Memory B cell (primary cell): ENCODE data around the gene FAM153A.
A peak's percentile ranks its signal among the peaks of the same experiment; 100 is the strongest.
"Not testable (repeated sequence)": the region's sequence is repeated elsewhere in the genome, so short reads cannot be mapped to it uniquely, and the experiment has no call there.

ENCODE experiments used
- ATAC-seq: fragments of 150-1000 bp; cut with Tn5 transposase; 2 replicates; pipeline ENCODE4 v1.10.0; 2021; ENCODE audit warnings: low read depth, mild to moderate bottlenecking, moderate library complexity
- DNase-seq, 2 donors: peaks; one replicate each; pipeline ENCODE4 v3.0.0; 2022; ENCODE audit warnings: low spot score in 2 of 2
- H3K27ac Mint-ChIP-seq: one replicate; pipeline ENCODE4 v1.8.0; 2022; ENCODE audit warnings: mild to moderate bottlenecking, moderate library complexity, mixed read lengths
- H3K27me3 Mint-ChIP-seq: one replicate; pipeline ENCODE4 v1.8.0; 2022; ENCODE audit warnings: mixed read lengths
- H3K36me3 Mint-ChIP-seq: one replicate; pipeline ENCODE4 v1.8.0; 2022; ENCODE audit warnings: mild to moderate bottlenecking, mixed read lengths
- H3K4me1 Mint-ChIP-seq: one replicate; pipeline ENCODE4 v1.8.0; 2022; ENCODE audit warnings: mixed read lengths
- H3K4me3 Mint-ChIP-seq: one replicate; pipeline ENCODE4 v1.8.0; 2022; ENCODE audit warnings: mild to moderate bottlenecking, moderate library complexity, mixed read lengths
- H3K9me3 Mint-ChIP-seq: one replicate; pipeline ENCODE4 v1.8.0; 2022; ENCODE audit warnings: mixed read lengths

Gene FAM153A

DNA sequence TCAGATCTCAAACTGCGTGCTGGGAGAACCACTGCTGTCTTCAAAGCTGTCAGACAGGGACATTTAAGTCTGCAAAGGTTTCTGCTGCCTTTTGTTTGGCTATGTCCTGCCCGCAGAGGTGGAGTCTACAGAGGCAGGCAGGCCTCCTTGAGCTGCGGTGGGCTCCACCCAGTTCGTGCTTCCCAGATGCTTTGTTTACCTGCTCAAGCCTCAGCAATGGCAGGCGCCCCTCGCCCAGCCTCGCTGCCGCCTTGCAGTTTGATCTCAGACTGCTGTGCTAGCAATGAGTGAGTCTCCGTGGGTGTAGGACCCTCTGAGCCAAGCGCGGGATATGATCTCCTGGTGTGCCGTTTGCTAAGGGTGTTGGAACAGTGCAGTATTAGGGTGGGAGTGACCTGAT lies 8.9 kb upstream of the FAM153A start:
- H3K4me1 Mint-ChIP-seq, H3K9me3 Mint-ChIP-seq, H3K27ac Mint-ChIP-seq, H3K27me3 Mint-ChIP-seq, DNase-seq, ATAC-seq, H3K36me3 Mint-ChIP-seq, H3K4me3 Mint-ChIP-seq: not testable (repeated sequence)

DNA sequence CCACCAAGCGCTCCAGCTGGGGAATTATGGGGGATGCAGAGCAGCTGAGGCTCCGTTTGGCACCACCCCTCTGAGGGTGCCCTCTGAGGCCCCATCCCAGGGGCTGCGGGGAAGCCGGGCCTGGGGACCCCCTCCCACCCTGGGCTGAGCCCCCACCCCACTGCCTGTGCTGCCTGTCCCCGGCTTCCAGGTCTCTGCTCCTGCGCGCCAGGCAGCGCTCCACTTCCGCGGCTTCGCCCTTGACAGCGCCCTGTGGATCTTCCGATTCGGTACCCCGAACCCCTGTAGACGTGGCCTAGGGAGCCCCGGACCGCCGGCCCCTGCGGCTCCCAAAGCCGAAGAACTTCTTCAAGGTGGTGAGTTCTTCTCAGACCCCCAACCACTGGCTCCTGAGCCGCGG lies 530 bp downstream of the FAM153A start:
- not testable (repeated sequence) for H3K4me1 Mint-ChIP-seq, ATAC-seq, H3K4me3 Mint-ChIP-seq, DNase-seq, H3K27me3 Mint-ChIP-seq, H3K27ac Mint-ChIP-seq, H3K36me3 Mint-ChIP-seq, H3K9me3 Mint-ChIP-seq

DNA sequence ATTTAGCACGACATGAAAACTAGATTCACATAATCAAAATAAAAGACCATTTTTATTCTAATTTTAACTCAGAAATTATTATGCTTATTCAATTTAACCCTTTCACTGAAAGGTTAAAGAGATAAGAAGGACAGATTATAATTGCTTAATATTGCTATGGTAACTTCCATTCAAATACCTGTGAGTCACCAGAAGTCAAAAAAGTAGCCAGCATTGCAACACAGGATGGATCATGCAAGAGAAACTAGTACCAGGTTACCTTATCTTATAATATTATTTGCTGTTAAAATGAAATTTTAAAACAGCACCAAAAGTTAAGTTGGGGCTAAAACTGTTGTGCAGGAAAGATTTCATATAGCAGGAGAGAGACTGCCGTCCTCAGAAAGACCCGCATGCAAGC lies 11.5 kb downstream of the FAM153A start:
- H3K4me3 Mint-ChIP-seq, H3K27me3 Mint-ChIP-seq, H3K9me3 Mint-ChIP-seq, H3K27ac Mint-ChIP-seq, H3K4me1 Mint-ChIP-seq, H3K36me3 Mint-ChIP-seq, DNase-seq, ATAC-seq: not testable (repeated sequence)

DNA sequence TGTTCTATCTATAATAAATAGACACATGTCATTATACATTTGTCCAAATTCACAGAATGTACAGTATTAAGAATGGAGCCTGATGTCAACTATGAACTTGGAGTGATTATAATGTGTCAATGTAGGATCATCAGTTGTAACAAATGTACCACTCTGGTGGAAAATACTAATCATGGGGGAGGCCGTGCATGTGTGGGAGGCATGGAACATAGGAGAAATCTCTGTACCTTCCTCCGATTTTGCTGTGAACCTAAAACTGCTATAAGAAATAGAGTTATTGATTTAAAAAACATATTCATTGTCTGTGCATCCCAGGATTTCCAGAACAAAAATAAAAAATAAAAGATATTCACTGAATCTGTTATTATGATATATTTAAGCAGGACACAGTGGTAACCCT lies 12.1 kb downstream of the FAM153A start:
- not testable (repeated sequence) for H3K36me3 Mint-ChIP-seq, DNase-seq, H3K27me3 Mint-ChIP-seq, ATAC-seq, H3K27ac Mint-ChIP-seq, H3K4me3 Mint-ChIP-seq, H3K4me1 Mint-ChIP-seq, H3K9me3 Mint-ChIP-seq

DNA sequence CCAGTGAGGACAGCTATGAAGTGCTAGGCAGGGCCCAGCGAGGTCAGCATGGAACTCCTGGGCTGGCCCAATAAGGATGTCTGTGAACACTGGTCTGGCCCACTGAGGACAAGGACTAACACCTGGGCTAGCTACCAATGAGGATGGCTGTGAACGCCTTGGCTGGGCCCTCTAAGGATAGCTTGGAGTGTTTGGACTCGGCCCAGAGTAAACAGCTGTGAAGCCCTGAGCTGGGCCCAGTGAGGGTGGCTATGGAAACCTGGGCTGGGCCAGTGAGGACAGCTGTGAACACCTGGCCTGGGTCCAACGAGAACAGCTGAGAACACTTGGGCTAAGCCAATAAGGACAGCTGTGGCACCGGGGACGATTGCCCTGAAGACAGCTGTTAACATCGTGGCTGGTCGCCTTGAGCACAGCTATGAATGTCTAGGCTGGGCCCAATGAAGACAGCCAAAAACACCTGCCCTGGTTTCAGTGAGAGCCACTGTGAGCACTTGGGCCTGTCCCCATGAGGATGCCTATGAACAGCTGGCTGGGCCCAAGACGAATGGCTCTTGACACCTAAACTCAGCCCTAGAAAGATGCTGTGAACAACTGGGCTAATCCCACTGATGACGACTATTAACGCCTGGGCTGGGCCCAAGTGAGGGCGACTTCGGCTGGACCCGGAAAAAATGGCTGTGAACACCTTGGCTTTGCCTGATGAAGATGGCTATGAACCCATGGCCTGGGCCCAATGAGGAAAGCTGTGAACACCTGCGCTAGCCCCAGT lies 18.8 kb downstream of the FAM153A start:
- H3K27me3 Mint-ChIP-seq, ATAC-seq: not testable (repeated sequence)

DNA sequence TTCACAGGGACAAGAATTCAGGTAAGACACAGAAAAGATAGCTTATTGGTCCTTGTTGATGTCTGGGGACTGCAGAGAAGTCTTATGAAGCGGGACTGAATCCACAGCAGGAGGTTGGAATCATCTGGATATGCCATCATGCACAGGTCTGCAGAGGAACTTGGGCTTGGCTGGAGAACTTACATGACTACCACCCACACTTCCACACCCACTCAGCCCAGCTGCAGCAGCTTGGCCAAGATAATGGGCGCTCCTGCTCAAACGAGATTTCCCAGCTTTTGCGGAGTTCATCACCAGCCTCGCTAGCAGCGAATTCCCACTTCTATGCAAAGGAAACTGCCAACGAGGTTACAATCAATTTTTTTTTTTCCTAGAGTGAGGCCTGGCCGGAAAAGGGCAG lies 21.7 kb downstream of the FAM153A start:
- not testable (repeated sequence) for H3K27me3 Mint-ChIP-seq, DNase-seq, H3K9me3 Mint-ChIP-seq, H3K4me3 Mint-ChIP-seq, H3K4me1 Mint-ChIP-seq, H3K27ac Mint-ChIP-seq, ATAC-seq, H3K36me3 Mint-ChIP-seq

More for the DNA sequence above, 18.8 kb downstream of the FAM153A start:
- not testable (repeated sequence) for H3K4me3 Mint-ChIP-seq, H3K4me1 Mint-ChIP-seq, DNase-seq, H3K27ac Mint-ChIP-seq, H3K36me3 Mint-ChIP-seq, H3K9me3 Mint-ChIP-seq

DNA sequence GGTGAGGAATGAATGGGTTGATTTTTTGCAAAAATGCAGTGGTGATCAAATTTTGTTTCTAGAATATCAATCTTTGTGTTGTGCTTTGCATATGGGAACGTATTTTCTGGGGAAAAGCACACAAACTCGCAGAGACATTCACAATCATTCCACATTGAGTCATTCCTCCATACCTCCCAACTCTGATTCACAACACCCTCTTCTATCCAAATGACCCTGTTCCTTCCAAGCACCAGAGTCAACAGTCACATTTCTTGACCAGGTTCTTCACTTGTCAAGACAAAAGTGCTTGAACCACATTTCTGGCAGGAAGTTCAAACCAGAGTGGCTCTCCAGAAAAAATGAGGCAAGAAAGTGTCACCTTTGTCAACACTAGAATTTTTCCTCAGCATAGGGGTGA lies 35.3 kb downstream of the FAM153A start:
- not testable (repeated sequence) for H3K4me1 Mint-ChIP-seq, H3K36me3 Mint-ChIP-seq, H3K4me3 Mint-ChIP-seq, H3K27me3 Mint-ChIP-seq, H3K9me3 Mint-ChIP-seq, H3K27ac Mint-ChIP-seq, DNase-seq, ATAC-seq

DNA sequence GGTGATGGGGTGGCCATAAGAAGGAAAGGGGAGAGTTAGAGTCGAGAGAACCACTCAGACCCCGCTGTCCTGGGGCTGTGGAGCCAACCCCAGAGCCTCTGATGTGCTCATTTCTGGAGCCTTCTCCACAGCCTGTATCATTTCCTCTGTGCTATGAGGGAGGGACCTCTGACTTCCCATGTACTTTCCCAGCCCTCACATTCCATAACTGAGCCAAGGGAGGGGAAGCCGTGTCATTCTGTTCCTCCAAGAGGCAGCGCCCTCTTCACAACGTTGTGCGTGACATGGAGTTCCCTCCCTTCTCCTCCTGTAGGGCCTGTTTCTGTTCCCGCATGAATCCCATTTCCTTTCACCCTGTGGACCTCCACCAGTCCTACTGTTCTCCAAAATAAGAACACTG lies 57.8 kb downstream of the FAM153A start:
- not testable (repeated sequence) for H3K4me1 Mint-ChIP-seq, H3K27me3 Mint-ChIP-seq, H3K27ac Mint-ChIP-seq, H3K36me3 Mint-ChIP-seq, ATAC-seq, H3K9me3 Mint-ChIP-seq, DNase-seq, H3K4me3 Mint-ChIP-seq

DNA sequence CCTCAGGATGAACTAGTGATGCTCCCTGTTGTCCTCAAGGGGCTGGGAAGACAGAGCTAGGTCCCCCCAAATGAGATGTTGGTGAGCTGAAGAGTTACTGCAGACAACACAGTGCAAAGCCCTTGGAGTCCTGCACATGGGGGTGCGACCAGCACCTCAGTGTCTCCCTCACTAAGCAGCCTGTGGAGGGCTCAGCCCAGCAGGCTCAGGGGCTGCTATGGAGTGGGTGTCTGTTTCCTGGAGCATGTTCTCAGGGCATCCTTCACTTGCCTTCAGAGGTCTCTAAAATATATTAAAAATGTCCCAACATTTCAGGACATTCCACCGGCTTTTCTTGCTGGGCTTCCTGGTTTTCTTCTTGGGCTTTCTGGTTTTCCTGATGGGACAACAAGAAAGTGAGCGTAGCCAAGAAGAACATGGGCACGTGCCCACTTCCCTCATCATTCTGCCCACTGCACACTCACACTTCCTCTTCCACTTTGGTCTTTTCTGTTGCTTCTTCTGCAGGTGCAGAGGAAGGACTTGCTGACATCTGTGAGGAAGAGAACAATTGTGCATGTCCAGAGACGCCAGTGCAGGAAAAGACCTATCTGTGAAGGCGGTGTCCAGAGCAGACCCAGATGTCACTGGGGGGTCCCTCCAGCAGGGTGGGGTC lies 58.7 kb downstream of the FAM153A start:
- H3K4me1 Mint-ChIP-seq, DNase-seq, H3K36me3 Mint-ChIP-seq, H3K27ac Mint-ChIP-seq, H3K27me3 Mint-ChIP-seq, H3K9me3 Mint-ChIP-seq, H3K4me3 Mint-ChIP-seq: not testable (repeated sequence)
- ATAC-seq: peak; percentile 93

DNA sequence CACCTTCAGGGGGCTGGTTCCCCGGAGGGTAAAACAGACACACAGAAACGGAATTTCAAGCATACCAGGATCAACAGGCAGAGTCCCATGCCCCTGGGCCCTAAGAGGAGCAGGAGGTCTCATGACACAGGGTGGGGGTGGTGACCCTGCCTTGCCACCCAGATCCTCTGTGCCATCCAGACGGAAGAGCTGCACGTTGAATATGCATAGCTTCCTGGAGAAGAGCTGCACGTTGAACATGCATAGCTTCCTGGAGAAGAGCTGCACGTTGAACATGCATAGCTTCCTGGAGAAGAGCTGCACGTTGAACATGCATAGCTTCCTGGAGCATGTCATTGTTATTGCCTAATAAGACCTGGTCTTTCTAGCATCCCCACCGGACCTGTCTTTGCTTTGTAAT lies 59.9 kb downstream of the FAM153A start:
- not testable (repeated sequence) for H3K27me3 Mint-ChIP-seq, H3K9me3 Mint-ChIP-seq, H3K4me1 Mint-ChIP-seq, H3K27ac Mint-ChIP-seq, ATAC-seq, H3K36me3 Mint-ChIP-seq, DNase-seq, H3K4me3 Mint-ChIP-seq

DNA sequence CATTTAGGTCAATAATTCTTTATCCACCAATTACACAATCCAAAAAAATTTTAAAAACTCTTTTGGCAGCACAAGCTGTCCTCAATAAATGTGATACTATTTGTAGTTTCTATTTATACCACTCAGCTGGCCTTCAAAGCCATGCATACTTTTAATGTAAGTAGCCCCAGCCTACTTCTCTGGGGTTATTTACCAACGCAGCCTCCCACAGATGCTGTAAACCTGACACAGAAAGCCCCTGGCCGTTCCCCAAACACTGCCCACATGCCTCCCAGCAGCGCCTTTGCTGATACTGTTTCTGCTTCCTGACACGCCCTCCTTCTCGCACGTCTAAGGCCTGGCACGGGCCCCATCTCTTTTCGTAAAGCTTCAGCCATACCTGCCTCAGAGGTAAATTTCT lies 62.7 kb downstream of the FAM153A start:
- not testable (repeated sequence) for H3K4me1 Mint-ChIP-seq, H3K36me3 Mint-ChIP-seq, H3K27me3 Mint-ChIP-seq, H3K9me3 Mint-ChIP-seq, ATAC-seq, H3K4me3 Mint-ChIP-seq, H3K27ac Mint-ChIP-seq, DNase-seq

DNA sequence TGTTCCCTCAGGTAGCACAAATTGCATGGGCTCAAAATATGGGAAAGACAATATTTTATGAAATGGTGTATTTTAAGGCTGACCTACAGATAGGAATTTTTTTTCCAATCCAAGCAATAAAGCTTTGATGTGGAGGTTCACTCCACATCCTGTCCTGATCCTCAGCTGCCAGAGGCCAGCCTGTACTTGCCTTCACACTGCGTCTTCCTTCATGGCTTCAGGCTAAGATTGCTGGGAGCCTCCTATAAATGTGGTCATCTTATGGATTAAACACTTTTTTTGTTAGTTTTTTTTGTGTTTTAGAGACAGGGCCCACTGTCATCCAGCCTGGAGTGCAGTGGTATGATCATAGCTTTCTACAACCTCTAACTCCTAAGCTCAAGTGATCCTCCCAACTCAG lies 67.3 kb downstream of the FAM153A start:
- not testable (repeated sequence) for H3K27ac Mint-ChIP-seq

DNA sequence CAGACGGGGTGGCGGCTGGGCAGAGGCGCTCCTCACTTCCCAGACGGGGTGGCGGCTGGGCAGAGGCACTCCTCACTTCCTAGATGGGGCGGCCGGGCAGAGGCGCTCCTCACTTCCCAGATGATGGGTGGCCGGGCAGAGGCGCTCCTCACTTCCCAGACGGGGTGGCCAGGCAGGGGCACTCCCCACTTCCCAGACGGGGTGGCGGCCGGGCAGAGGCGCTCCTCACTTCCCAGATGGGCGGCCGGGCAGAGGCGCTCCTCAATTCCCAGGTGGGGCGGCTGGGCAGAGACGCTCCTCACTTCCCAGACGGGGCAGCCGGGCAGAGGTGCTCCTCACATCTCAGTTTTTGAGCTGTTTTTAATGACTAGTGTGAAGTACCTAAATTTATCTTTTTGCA lies 86.6 kb downstream of the FAM153A start:
- not testable (repeated sequence) for H3K36me3 Mint-ChIP-seq, H3K27me3 Mint-ChIP-seq, ATAC-seq, H3K27ac Mint-ChIP-seq, H3K9me3 Mint-ChIP-seq, H3K4me3 Mint-ChIP-seq, H3K4me1 Mint-ChIP-seq, DNase-seq

More for the DNA sequence above, 67.3 kb downstream of the FAM153A start:
- H3K4me1 Mint-ChIP-seq, H3K9me3 Mint-ChIP-seq, H3K36me3 Mint-ChIP-seq, H3K4me3 Mint-ChIP-seq, DNase-seq, H3K27me3 Mint-ChIP-seq, ATAC-seq: not testable (repeated sequence)

DNA sequence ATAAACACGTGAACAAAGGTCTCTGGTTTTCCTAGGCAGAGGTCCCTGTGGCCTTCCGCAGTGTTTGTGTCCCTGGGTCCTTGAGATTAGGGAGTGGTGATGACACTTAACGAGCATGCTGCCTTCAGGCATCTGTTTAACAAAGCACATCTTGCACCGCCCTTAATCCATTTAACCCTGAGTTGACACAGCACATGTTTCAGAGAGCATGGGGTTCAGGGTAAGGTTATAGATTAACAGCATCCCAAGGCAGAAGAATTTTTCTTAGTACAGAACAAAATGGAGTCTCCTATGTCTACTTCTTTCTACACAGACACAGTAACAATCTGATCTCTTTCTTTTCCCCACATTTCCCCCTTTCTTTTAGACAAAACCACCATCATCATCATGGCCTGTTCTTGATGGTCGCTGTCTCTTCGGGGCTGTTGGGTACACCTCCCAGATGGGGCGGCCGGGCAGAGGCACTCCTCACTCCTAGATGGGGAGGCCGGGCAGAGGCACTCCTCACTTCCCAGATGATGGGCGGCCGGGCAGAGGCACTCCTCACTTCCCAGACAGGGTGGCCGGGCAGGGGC lies 87.3 kb downstream of the FAM153A start:
- ATAC-seq, H3K9me3 Mint-ChIP-seq, DNase-seq, H3K4me3 Mint-ChIP-seq, H3K27me3 Mint-ChIP-seq, H3K27ac Mint-ChIP-seq, H3K36me3 Mint-ChIP-seq, H3K4me1 Mint-ChIP-seq: not testable (repeated sequence)

DNA sequence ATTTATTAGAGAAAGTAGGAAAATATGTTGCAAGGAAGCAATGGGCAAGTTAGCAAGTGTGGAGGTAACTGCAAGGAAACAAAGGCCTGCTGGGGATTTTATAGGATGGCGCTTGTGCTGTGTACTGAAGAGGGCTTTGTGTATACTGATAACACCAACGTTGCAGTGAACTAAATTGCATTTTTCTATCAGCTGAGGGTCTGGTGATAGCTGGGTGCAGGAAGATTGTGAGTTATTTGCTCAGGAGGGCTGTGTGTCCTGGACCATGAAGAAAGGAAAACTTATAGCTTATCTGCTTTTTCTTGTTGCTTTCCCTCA lies 88.2 kb downstream of the FAM153A start:
- not testable (repeated sequence) for H3K27ac Mint-ChIP-seq, H3K9me3 Mint-ChIP-seq, H3K4me3 Mint-ChIP-seq, H3K4me1 Mint-ChIP-seq, H3K36me3 Mint-ChIP-seq, H3K27me3 Mint-ChIP-seq, ATAC-seq, DNase-seq
